NCI-H1092 treated with DMSO at 0.1 percent for 48 hours (cell line): Measurements from ENCODE around the gene CEACAM3.
A peak's percentile ranks its signal among the peaks of the same experiment; 100 is the strongest.

Experiments used
- DNase-seq: peaks from one replicate; lab custom pipeline; 2025; lab: John Stamatoyannopoulos, UW

Gene CEACAM3

GRCh38 chr19:41792513-41793413 is 3.6 kb upstream of the CEACAM3 start:
- DNase-seq: peak; percentile 13

- no peak for DNase-seq
These were observed 3.0 kb upstream of the CEACAM3 start for GRCh38 chr19:41793414-41793727.

GRCh38 chr19:41795031-41795461 is 1.3 kb upstream of the CEACAM3 start:
- peak; percentile 71 for DNase-seq

GRCh38 chr19:41796901-41797300 is 514 bp downstream of the CEACAM3 start:
- no peak for DNase-seq

- DNase-seq: peak; percentile 62
These were observed 3.1 kb downstream of the CEACAM3 start for GRCh38 chr19:41799444-41800000.

- no peak for DNase-seq
These were observed 4.6 kb downstream of the CEACAM3 start for GRCh38 chr19:41801031-41801430.

- no peak for DNase-seq
These were observed 5.4 kb downstream of the CEACAM3 start for GRCh38 chr19:41801792-41802211.

- DNase-seq: no peak
These were observed 6.4 kb downstream of the CEACAM3 start for GRCh38 chr19:41802770-41803169.

GRCh38 chr19:41804336-41804735 is 7.9 kb downstream of the CEACAM3 start:
- no peak for DNase-seq

- no peak for DNase-seq
These were observed 10.8 kb downstream of the CEACAM3 start for GRCh38 chr19:41807176-41807575.

- DNase-seq: no peak
These were observed 12.5 kb downstream of the CEACAM3 start for GRCh38 chr19:41808663-41809566.

GRCh38 chr19:41810301-41810700 is 13.9 kb downstream of the CEACAM3 start:
- no peak for DNase-seq

GRCh38 chr19:41811036-41811435 is 14.6 kb downstream of the CEACAM3 start:
- DNase-seq: no peak

- no peak for DNase-seq
These were observed 15.6 kb downstream of the CEACAM3 start for GRCh38 chr19:41811981-41812380.

GRCh38 chr19:41813911-41814310 is 17.5 kb downstream of the CEACAM3 start:
- DNase-seq: no peak

GRCh38 chr19:41815301-41815700 is 18.9 kb downstream of the CEACAM3 start:
- DNase-seq: no peak

GRCh38 chr19:41816761-41817160 is 20.4 kb downstream of the CEACAM3 start:
- DNase-seq: no peak

- peak; percentile 76 for DNase-seq
These were observed 24.8 kb downstream of the CEACAM3 start for GRCh38 chr19:41821003-41821735.

GRCh38 chr19:41837981-41838708 is 41.8 kb downstream of the CEACAM3 start:
- DNase-seq: no peak

- no peak for DNase-seq
These were observed 42.8 kb downstream of the CEACAM3 start for GRCh38 chr19:41839211-41839610.

GRCh38 chr19:41843371-41843770 is 47.0 kb downstream of the CEACAM3 start:
- no peak for DNase-seq
